GM18873 (cell line): ENCODE measurements around the gene NPL.

Experiments used
- ATAC-seq: cut with Tn5 transposase; IDR thresholded peaks from one replicate; pipeline ENCODE4 v1.9.1; 2021; ENCODE audit warnings: mild to moderate bottlenecking, moderate library complexity, moderate number of reproducible peaks; ENCODE audit not compliant: unreplicated experiment, low FRiP score

The NPL gene

DNA sequence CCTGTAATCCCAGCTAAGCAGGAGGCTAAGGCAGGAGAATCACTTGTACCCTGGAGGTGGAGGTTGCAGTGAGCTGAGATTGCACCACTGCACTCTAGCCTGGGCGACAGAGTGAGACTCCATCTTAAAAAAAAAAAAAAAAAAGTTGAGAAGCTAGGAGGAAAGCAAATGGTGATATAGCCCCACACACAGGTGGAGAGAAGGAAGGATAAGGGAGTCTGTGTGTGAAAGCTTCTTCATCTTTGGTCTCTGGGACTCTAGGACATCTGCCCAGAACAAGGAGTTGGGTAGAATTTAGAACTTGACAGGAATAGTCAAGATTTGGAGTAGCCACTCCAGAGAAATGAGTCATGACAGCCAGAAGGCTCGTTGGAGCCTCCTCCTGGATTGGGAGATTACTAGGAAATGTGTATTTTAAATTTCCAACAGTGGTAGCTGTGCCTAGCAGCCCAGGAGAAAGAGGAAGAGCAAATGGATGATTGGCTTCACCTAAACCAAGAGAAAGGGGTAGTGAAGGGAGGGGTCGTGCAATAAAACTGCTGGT is 19.9 kb downstream of the NPL start:
- no peak for ATAC-seq

DNA sequence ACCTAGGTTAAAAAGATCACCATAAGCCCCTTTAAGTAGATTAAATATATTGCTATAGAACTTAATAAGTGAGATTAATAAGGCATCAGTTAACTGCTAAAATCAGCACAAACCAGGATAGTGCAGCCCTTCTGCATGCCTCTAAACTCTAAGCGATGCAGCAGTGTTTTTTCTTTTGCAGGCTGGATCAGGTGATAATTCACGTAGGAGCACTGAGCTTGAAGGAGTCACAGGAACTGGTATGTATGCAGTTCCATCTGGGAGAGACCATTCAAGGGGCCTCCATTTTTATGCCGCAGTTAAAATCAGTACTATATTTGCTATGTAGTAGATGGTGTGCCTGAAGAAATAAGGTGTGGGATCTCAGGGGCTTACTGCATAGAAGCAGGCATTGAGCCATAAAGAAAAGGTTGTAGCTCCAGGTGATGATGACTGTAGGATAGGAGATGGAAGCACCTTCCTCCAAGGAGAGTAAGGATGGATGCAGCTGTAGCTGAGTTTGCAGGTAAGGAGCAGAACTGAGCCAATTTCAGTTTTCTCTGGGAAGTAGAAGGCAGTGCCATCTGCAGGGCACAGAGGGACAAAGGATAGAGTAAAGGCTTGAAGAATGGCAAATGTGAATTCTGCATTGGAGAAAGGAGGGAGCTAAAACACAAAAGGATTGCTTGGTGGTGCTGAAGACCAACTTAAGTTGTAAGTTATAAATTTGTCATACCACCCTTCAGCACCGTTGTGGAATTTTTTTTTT is 22.6 kb downstream of the NPL start:
- ATAC-seq = no peak

DNA sequence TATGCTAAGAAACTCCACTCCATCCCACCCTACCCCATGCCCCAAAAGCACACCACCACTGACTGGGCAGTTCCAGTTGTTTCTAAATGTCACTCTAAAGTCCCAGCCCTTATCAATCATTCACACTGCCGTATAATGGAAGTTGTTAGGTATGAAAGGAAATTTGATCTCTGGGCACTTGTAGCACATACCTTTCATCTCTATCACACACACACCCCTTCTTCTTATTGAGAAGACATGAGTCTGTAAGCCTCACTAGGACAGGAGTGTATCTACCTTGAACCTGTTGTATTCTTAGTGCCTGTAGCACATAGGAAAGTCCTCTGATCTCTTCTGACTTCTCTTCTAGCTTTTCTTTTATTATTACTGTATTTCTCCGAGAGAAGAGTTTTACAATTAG is 27.3 kb downstream of the NPL start:
- no peak for ATAC-seq

GRCh38 chr1:182817802-182818201 is 28.2 kb downstream of the NPL start:
- ATAC-seq = no peak

GRCh38 chr1:182823220-182823619 is 33.6 kb downstream of the NPL start:
- ATAC-seq = no peak

DNA sequence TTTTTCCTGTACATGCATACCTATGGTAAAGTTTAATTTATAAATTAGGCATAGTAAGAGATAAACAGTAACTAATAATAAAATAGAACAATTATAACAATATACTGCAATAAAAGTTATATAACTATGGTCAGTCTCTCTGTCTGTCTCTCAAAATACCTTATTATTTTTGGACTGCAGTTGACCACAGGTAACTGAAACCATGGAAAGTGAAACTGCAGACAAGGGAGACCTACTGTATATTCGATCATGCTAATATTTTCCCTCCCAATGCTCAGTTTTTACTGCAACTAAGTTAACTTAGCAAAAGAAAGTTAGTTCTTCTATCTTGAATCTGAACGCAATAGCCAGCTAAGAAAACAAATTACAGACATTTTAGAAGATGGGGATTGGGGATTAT is 37.3 kb downstream of the NPL start:
- ATAC-seq = no peak

- no peak for ATAC-seq
Measured at GRCh38 chr1:182829285-182829932, 39.8 kb downstream of the NPL start.

- no peak for ATAC-seq
Measured at GRCh38 chr1:182833271-182833670, 43.7 kb downstream of the NPL start.

GRCh38 chr1:182834326-182834725 is 44.8 kb downstream of the NPL start:
- no peak for ATAC-seq

GRCh38 chr1:182835806-182836205 is 46.2 kb downstream of the NPL start:
- ATAC-seq = no peak

DNA sequence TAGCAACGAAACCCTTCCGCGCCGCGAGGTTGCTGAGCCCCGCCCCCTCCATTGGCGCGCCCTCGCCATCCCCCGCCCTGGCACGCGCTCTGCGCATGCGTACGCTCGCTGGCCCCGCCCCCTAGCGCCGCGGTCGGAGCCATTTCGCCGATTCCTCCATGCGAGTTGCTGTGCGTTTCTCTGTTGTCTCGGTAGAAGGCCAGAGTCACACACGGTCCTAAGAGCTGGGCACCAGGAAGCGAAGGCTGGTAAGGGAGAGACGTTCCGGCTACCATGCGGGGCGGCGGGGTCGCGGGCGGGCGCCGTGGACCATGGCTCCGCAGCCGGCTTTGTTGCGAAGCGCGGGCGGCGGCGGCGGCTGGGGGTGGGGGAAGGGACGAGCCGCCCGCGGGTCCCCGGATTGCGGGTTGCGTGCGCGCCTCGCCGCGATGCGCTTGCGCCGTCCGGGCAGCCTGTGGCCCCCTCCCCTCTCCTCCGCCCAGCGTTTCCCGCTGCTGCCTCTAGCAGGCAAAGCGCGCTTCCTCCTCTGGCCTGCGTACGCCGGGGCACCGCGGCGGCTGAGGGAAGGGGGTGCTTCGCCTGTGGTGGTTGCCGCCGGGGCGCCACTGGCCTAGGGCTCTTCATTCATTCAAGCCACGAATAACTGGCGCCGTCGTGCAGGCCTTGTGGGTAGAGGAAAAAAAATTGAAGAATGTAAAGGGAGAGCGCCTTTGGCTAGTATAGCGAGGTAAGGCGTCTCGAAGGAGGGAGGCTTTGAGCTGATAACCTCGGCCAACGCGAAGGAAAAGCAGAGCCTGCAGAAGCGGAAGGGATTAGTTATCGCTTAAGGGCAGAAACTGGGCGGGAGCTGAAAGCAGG is 49.9 kb downstream of the NPL start, which contains the start of gene DHX9:
DHX9 (plus strand) TSS at position 139 of the 858 bp plus-strand sequence. CDS start 3,220 bp downstream, outside the sequence.
- peak; percentile 64 for ATAC-seq

DNA sequence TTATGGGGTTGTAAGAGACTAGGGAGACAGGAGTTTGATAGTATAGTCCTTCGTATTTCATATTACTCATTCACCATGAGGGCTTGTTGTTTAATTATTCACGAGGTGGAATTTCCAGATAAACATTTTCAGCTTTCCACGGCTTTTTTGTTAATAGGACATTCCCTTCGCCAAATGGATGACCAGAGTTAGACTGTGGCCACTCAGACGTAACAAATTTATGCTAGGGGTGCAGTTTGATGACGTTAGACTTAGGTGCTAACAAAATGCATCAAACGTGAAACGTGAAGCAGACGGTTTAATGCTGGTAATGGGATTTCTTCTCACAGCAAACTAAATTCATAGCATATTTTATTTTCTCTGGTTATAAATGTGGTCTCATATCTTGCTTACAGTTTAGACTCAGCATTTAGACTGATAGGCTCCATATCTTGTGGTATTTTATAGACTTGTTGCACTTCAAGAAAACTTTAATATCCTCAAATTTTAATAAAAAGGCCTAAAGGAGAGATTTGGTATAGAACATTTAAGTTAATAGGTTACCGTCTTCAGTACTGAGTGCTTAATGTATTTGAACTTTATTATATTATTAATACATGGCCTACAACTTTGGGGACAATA is 51.9 kb downstream of the NPL start:
- ATAC-seq = no peak

- no peak for ATAC-seq
Measured at GRCh38 chr1:182842265-182842664, 52.7 kb downstream of the NPL start.

DNA sequence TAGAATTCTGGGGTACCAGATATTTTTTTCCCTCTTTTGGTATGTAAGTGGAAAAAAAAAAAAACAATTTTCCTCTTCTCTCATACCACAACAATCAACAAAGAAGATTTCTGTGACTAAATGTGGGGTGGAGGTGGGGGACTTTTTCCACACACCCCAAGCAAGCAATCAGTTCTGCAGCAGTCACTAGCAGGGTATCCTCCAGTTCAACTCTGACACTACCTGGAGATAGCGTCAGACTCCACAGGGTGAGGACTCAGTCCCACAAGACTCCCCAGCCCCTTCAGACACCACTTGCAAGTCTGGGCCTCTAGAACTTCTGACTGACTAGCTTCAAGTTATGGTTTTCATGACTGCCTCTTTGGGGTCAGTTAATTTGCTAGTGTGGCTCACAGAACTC is 55.8 kb downstream of the NPL start:
- no peak for ATAC-seq

DNA sequence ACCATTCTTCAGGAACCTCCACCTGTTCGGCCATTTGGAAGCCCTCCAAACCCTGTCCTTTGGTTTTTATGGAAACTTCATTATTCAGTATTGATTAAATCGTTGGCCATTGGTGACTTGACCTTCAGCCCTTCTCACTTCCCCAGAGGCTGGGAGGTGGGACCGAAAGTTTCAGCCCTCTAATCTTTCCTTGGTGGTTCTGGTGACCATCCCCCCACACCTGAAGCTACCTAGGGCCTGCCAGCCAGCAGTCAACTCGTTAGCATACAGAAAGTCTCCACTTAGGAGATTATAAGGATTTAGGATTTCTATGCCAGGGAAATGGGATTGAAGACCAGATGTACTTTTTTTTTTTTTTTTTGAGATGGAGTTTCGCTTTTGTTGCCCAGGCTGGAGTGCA is 56.3 kb downstream of the NPL start:
- no peak for ATAC-seq

DNA sequence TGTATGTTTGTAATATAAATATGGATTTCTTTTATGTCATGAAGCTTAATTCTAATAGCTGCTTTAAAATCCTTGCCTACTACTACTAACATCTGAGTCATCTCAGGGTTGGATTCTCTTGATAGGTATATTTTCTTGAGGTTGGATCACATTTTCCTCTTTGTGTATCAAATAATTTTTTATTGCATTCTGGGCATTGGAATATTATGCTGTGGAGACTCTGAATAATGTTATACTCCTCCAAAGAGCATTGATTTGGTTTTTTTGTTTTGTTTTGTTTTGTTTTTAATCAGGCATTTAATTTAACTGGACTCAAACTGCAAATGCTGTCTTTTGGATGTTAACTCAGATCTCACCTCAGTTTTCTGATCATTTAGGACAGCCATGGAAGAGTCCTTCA is 57.5 kb downstream of the NPL start:
- no peak for ATAC-seq

DNA sequence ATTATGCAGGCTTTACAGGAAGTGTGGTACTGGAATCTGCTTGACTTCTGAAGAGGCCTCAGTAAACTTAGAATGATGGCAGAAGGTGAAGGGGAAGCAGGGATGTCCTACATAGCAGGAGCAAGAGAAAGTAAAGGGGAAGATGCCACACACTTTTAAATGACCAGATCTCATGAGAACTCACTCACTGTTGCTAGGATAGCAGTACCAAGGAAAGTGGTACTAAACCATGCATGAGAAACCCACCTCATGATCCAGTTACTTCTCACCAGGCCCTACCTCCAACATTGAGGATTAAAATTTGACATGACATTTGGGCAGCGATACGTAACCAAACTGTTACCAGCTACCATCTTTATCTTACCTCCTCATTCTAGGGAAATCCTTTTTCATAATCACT is 59.2 kb downstream of the NPL start:
- ATAC-seq = no peak

- ATAC-seq = no peak
Measured at GRCh38 chr1:182850319-182850718, 60.7 kb downstream of the NPL start.

DNA sequence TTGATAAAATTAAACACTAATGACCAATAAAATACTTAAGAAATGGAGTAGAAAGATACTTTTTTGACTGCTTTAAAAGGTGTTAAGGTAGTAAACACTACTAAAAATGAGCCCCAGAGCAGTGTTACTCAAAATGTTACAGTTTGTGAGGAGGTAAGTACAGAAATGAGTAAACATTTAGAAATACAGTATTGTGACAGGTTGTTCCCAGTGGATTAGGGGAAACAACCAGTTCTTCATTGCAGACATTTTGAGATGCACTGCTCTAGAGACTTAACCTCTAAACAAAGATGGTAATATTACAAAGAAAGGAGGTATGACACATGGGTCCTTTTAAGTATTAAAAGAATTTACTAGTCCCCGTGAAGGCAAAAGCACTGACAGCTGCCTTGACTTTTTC is 62.3 kb downstream of the NPL start:
- ATAC-seq = no peak

GRCh38 chr1:182855911-182856310 is 66.3 kb downstream of the NPL start:
- ATAC-seq = no peak

GRCh38 chr1:182857212-182857611 is 67.6 kb downstream of the NPL start:
- no peak for ATAC-seq
